ENCODE measurements around the gene MYO15A. TPM values are rescaled to one million over a fixed set of nuclear protein-coding genes. Genes with fewer than 3 reads are reported as not detected.

MYO15A gene
- total RNA-seq, 1 donor from 2014 or later, result 0.25 TPM

DNA sequence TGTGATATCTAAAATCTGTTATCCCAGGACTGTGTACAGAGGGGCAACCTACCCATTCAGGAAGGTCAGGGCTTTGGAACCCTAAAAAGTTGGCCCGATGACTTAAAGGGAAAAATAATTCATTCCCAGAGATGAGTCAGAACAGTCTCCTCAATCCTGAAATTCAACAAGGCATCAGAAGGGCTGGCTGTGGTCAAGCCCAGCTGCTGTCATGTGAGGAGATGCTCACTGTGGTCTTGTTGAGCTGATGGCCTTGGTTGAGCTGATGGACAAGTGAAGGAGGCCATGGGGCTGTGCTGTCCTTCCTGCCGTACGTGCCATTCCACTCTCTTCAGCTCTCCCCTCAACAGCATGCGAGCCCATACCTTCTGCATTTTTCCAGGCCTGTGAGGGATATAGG is 41.7 kb upstream of the MYO15A start:
- Histone ChIP-seq H3K27me3 (ENCODE audit: low read depth) (no peaks in the 10 kb centered on the region), H3K36me3 (peaks cover 40% of the 10 kb centered on the region), H3K4me1 (peaks cover 4% of the 10 kb centered on the region), H3K9me3 (replicated peaks) (no peaks in the 10 kb centered on the region), H3K27ac (replicated peaks) (no peak overlapping the region), H3K4me3 (no peak overlapping the region)
- DNase-seq, result no peak
- TF ChIP-seq, protein P1, sequence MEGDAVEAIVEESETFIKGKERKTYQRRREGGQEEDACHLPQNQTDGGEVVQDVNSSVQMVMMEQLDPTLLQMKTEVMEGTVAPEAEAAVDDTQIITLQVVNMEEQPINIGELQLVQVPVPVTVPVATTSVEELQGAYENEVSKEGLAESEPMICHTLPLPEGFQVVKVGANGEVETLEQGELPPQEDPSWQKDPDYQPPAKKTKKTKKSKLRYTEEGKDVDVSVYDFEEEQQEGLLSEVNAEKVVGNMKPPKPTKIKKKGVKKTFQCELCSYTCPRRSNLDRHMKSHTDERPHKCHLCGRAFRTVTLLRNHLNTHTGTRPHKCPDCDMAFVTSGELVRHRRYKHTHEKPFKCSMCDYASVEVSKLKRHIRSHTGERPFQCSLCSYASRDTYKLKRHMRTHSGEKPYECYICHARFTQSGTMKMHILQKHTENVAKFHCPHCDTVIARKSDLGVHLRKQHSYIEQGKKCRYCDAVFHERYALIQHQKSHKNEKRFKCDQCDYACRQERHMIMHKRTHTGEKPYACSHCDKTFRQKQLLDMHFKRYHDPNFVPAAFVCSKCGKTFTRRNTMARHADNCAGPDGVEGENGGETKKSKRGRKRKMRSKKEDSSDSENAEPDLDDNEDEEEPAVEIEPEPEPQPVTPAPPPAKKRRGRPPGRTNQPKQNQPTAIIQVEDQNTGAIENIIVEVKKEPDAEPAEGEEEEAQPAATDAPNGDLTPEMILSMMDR (IDR thresholded peaks at IDR 0.05; ENCODE audit: borderline replicate concordance), result no peak
- intact Hi-C loops (cut with micrococcal nuclease), result no loop called here

DNA sequence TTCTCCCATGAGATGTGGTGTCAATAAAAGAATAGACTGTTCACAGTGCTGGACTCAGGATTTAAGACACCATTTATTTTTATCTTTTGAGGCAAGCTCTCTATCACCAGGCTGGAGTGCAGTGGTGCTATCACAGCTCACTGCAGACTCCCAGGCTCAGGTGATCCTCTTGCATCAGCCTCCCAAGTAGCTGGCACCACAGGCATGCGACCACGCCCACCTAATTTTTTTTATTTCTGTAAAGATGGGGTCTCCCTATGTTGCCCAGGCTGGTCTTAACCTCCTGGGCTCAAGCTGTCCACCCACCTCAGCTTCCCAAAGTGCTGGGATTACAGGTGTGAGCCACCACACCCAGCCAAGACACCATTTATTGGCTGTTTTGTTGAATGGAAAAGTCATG is 39.5 kb upstream of the MYO15A start:
- no peaks in the 10 kb centered on the region for H3K4me1 ChIP-seq
- H3K27me3 ChIP-seq (ENCODE audit: low read depth), result no peaks in the 10 kb centered on the region
- TF ChIP-seq, protein P1 (IDR thresholded peaks at IDR 0.05; ENCODE audit: borderline replicate concordance), result no peak
- no peak for DNase-seq
- H3K27ac ChIP-seq (replicated peaks), result no peak overlapping the region
- no peaks in the 10 kb centered on the region for H3K9me3 ChIP-seq (replicated peaks)
- intact Hi-C loops (cut with micrococcal nuclease), result no loop called here
- H3K4me3 ChIP-seq, result no peak overlapping the region
- H3K36me3 ChIP-seq, result peaks cover 22% of the 10 kb centered on the region

DNA sequence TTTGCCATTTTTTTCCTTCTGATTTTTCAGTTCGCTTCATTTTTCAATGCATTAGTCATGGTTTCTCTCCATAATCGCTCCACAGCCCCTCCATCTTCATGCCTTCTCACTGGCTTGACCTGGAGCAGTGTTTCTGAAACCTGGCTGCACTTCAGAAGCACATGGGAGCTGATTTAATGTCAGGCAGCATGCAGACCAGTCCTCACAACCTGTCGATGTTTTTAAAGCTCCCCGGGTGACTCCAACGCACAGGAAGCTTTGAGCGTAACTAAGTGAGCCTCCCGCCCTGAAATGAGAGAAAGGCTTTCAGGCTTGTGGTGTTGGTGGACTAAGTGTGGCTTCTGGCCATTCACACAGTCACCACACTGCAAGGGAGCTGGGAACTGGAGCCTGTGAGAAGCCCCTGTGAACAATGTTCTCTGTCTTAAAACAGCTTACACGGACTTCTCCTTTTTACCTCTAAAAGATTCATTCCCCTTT is 37.7 kb upstream of the MYO15A start:
- Histone ChIP-seq H3K27me3 (ENCODE audit: low read depth) (peaks cover 9% of the 10 kb centered on the region), H3K36me3 (peaks cover 6% of the 10 kb centered on the region), H3K4me1 (no peaks in the 10 kb centered on the region), H3K27ac (replicated peaks) (no peak overlapping the region), H3K4me3 (peak overlapping the region; percentile 34), H3K9me3 (replicated peaks) (no peaks in the 10 kb centered on the region)
- DNase-seq, result no peak
- intact Hi-C loops (cut with micrococcal nuclease), result no loop called here
- TF ChIP-seq, protein P1 (IDR thresholded peaks at IDR 0.05; ENCODE audit: borderline replicate concordance), result no peak

DNA sequence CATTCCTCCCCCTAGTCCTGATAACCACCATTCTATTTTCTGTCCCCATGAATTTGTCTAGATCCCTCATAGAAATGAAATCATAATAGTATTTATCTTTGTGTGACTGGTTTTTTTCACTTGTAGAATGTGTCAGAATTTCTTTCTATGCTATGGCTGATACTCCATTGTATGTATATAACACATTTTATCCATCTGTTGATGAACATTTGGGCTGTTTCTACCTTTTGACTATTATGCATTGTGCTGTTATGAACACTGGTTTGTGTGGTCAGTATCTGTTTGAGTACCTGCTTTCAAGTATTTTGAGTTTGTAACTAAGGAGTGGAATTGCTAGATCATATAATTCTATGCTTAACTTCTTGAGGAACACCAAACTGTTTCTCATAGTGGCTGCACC is 36.8 kb upstream of the MYO15A start:
- intact Hi-C loops (cut with micrococcal nuclease), result no loop called here
- no peaks in the 10 kb centered on the region for H3K9me3 ChIP-seq (replicated peaks)
- no peaks in the 10 kb centered on the region for H3K4me1 ChIP-seq
- H3K4me3 ChIP-seq, result no peak overlapping the region
- DNase-seq, result no peak
- peaks cover 2% of the 10 kb centered on the region for H3K36me3 ChIP-seq
- TF ChIP-seq, protein P1 (IDR thresholded peaks at IDR 0.05; ENCODE audit: borderline replicate concordance), result no peak
- H3K27ac ChIP-seq (replicated peaks), result no peak overlapping the region
- peaks cover 16% of the 10 kb centered on the region for H3K27me3 ChIP-seq (ENCODE audit: low read depth)

DNA sequence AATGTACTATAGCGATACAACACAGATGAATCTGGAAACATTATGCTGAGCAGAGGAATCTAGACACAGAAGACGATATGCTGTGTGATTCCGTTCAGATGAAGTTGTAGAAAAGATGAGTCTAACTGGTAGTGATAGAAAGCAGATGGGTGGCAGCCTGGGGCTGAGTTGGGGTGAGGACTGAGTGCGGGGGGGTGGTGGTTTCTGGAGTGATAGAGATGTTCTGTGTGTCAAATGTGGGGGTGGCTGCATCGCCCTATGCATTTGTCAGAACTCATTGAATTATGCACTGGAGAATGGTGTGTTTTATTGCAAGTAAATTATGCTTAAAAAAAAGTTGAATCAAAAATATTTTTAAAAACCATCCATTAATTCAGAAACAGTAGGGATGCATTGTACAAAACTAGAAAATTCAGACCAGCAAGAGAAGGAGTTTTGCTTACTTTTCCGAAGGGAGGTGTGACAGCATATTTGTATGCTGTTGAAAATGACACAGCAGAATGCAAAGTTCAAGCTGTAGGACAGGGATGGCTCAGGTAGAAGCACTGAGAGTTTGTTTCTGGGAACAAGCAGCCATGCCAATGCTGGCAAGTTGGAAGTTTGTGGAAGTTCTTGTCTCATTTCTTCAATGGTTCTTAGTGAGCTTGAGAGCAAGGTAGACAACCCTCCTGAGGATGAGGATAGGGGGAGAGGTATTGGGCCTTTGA is 33.8 kb upstream of the MYO15A start:
- Histone ChIP-seq H3K4me1 (no peaks in the 10 kb centered on the region), H3K4me3 (no peak overlapping the region), H3K36me3 (no peaks in the 10 kb centered on the region), H3K27ac (replicated peaks) (no peak overlapping the region), H3K9me3 (replicated peaks) (no peaks in the 10 kb centered on the region), H3K27me3 (ENCODE audit: low read depth) (peaks cover 32% of the 10 kb centered on the region)
- intact Hi-C loops (cut with micrococcal nuclease), result no loop called here
- no peak for DNase-seq
- TF ChIP-seq, protein P1 (IDR thresholded peaks at IDR 0.05; ENCODE audit: borderline replicate concordance), result no peak
